GM18909 (cell line): Measurements from ENCODE around the gene BRINP2.
"Not testable (repeated sequence)": the region's sequence is repeated elsewhere in the genome, so short reads cannot be mapped to it uniquely, and the experiment has no call there.

Experiments
- ATAC-seq: cut with Tn5 transposase; IDR thresholded peaks from one replicate; pipeline ENCODE4 v1.9.1; 2021; ENCODE audit warnings: mild to moderate bottlenecking; ENCODE audit not compliant: unreplicated experiment, poor library complexity

The BRINP2 gene

DNA sequence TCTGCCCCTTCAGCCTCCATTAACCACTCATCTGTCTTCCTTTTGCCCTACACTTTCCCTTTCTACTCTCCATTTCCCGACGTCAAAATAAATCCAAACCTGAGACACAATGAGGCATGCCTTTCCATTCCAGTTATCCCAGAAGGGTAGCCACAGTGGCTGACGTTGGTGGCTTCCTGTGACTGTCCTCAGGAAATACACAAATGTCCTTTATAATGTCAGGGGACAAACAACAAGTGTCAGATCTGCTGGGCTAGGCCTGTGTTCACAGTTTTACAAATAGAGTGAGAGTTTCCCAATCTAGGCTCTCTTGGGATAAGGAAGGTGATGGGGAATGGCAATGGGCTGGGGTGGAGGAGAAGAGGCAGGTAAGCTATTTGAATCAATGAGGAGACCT, 135.3 kb downstream of the BRINP2 start:
- no peak for ATAC-seq

DNA sequence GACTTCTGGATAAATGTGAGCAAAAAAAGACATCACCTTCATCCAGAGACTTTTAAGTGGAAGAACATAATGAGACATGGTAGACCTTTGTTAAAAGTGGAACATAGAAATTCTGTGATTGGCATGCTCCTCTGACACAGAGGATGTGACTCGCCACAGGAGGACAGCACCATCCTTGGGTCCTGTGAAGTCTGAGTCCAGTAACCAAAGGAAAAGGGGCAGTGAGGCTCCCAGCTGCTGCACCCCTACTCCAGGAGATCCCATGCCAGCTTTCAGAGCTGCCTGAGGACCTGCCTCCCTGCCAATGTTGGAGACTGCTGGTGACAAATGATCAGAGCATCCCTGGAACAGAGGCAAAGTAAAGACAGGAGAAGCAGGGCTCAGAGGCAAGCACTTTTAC, 136.2 kb downstream of the BRINP2 start:
- no peak for ATAC-seq

DNA sequence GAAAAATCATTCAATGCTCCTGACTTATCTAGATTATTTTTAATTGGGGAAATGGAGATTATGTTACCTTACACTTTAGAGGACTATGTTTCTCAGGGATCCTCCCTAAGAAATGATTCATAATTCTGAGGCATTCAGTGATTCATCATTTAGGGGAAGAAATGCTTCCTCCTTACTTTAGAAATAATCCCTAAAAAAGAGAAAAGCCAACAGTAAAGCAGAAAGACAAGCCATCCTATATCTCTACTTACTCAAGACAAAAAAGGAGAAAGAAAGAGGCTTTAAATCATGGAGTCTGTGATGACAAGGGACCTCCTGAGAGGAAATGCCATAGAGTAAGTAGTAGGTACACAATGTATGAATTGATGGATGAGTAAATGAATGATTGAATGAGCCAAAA, 137.0 kb downstream of the BRINP2 start:
- no peak for ATAC-seq

DNA sequence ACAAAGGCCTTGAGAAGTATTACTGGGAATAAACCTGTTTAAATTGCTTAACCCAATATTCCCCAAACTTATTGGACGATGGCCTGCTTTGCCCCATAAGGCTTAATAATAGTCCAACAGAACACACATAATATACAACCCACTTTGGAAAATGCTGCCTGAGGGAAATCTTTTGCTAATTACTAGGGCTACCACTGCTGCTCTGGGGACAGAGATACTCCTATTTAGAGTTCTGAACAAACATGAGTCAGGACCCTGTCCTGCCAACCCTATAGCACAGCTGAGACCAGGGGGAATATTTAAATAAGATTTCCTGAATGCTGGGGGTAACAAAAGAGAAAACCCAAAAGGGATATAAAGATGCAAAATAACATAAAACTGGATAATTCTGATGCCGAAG, 139.1 kb downstream of the BRINP2 start:
- no peak for ATAC-seq

DNA sequence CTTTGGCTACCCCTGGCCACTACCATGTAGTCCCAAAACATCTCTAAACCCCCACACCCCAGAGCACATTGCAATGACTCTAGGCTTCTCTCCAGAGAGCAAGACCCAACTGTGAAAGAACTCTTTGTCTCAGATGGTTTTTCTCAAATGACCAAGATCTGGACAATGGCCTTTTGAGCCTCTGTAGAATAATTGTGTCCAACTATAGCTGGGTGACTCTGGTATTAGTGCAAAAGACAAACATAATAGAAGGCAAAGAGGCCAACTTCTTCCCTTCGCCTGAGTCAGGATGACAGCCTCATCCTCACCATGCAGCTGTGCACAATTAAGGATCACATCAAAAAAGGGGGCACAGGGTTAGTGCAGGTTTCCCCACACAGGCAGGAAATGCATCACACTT, 139.6 kb downstream of the BRINP2 start:
- ATAC-seq = no peak

GRCh38 chr1:177311111-177311510, 140.4 kb downstream of the BRINP2 start:
- no peak for ATAC-seq

GRCh38 chr1:177311586-177311985, 140.8 kb downstream of the BRINP2 start:
- no peak for ATAC-seq

DNA sequence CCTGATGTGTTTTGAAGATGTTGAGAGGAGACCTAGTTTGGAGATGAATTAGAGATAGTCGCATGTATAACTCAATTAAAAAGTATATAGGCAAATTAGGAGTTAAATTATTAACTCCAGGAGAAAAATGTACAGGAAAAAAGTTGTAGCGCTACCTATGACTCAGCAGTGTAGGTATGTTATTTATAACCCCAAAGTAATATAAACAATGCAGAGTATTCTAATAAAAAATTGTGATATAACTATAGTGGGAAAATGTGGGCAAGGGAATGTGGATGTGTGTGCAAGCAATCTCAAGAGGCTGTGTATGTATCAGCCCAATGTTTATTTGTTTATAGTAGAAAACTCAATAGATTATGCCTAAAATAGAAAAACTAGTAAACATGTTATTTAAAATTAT, 144.5 kb downstream of the BRINP2 start:
- no peak for ATAC-seq

- ATAC-seq = no peak
These were observed 145.0 kb downstream of the BRINP2 start for GRCh38 chr1:177315761-177316160.

DNA sequence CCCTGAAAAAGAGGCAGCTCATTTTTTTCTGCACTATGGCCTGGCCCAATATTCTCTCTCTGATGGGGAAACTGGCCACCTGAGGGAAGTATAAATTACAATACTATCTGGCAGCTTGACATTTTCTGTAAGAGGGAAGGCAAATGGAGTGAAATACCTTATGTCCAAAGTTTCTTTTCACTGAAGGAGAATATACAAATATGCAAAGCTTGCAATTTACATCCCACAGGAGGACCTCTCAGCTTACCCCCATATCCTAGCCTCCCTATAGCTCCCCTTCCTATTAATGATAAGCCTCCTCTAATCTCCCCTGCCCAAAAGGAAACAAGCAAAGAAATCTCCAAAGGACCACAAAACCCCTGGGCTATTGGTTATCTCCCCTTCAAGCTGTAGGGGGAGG, 150.7 kb downstream of the BRINP2 start:
- ATAC-seq = not testable (repeated sequence)

GRCh38 chr1:177328251-177328650, 157.5 kb downstream of the BRINP2 start:
- no peak for ATAC-seq

DNA sequence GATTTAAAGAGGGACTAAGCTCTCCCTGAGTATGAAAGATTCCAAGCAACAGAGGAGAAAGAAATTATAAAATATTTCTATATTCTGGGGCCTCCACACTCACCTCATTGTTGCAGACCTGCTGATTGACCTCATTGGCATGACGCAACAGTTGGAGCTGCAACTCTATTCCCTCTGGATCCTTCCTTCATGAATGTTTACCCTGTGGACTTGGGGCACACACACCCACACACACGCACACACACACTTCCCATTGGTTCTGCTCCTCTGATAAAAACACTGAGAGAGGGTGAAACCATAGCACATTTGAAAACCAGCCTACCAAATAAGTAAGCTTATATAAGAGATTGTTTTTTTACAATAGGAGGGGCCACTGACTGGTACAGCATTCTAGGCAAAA, 159.1 kb downstream of the BRINP2 start:
- no peak for ATAC-seq
